ENCODE data around the gene MEIOB.

MEIOB gene

DNA sequence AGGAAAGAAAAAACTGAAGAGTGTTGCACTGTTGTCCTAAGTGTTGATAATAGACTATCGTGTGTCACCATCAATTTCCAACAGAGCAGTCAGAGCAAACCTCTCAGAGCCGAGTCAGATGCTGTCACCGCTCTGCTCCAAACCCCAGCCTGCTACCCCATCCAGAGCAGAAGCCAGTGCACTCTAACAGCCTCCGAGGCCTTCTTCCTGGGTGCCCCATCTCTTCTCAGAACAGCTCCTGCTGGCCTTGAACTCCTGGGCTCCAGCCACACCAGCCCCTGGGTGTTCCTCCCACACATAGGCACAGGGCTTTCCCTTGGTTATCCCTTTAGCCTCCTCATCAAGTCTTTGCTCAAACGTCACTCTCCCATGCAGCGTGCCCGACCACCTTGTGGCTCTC is 21.0 kb downstream of the MEIOB start:
- H3K4me3 ChIP-seq (ENCODE audit: low read length), result no peak overlapping the region
- DNase-seq (ENCODE audit: low read depth, low spot score), result no peak

DNA sequence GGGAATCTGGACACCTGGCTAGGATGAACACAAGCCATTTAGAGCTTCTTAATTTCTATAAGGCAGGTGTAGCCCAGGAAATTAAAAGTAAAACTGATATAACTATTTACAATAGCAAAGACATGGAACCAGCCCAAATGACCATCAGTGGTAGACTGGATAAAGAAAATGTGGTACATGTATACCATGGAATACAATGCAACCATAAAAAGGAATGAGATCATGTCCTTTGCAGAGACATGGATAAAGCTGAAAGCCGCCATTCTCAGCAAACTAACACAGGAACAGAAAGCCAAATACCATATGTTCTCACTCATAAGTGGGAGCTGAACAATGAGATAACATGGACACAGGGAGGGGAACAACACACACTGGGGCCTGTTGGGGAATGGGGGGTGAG is 25.5 kb downstream of the MEIOB start:
- no peak for DNase-seq (ENCODE audit: low read depth, low spot score)
- no peak overlapping the region for H3K4me3 ChIP-seq (ENCODE audit: low read length)

DNA sequence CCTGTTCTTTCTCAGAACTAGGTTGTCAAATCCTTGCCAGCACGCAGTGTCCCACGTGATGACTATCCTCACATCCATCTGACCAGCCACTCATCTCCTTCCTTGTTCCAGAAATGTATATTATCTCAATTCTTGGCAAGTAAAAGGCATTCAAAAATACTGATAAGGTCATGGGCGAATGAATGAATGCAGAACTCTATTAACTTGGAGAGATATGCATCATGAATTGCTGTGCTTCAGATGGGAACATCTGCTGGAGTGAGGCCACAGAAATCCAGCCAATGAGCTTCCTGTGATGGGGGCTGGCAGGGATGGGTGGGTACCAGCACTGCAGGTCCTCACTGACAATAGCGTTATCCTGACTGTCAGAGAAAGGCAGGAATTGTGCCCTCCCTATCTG is 26.0 kb downstream of the MEIOB start:
- H3K4me3 ChIP-seq (ENCODE audit: low read length), result no peak overlapping the region

DNA sequence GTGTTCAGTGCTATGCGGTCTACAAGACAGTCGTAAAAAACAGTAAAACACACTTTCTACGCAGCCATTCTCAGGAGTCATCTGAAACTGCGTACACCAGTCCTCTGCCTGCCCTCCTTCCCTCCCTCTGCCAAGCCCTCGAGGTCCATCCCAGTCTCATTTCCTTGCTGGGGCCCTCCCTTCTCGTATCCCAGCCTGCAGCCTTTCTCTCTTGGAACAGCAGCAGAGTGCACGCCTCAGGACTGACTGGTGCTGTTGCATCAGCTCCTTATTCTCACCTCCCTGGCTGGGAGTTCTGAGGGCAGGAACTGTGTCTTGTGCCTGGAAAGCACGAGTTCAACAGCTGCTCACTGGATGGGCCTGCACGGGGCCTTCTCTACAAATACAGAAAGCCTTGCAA is 32.4 kb downstream of the MEIOB start:
- no peak overlapping the region for H3K4me3 ChIP-seq (ENCODE audit: low read length)

More for the DNA sequence above, 26.0 kb downstream of the MEIOB start:
- no peak for DNase-seq (ENCODE audit: low read depth, low spot score)

DNA sequence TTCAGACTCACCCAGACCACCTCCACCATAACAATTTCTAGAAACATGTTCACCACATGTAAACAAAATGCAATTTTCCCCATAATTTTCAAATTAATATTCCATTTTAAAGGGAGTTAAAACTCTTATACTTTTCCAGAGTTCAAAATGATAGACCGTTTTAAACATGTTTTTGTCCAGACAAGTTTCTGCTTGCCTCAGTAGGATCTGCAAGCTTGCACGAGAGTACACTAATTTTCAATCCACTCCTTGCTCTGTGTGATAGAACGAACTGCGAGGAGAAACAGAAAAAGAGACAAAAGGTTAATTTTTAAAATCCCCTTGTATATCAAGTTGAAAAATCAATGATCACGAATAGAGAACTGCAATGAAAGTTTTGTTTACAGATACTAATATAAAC is 37.9 kb downstream of the MEIOB start:
- H3K4me3 ChIP-seq (ENCODE audit: low read length), result no peak overlapping the region
- no peak for DNase-seq (ENCODE audit: low read depth, low spot score)

More for the DNA sequence above, 32.4 kb downstream of the MEIOB start:
- no peak for DNase-seq (ENCODE audit: low read depth, low spot score)

DNA sequence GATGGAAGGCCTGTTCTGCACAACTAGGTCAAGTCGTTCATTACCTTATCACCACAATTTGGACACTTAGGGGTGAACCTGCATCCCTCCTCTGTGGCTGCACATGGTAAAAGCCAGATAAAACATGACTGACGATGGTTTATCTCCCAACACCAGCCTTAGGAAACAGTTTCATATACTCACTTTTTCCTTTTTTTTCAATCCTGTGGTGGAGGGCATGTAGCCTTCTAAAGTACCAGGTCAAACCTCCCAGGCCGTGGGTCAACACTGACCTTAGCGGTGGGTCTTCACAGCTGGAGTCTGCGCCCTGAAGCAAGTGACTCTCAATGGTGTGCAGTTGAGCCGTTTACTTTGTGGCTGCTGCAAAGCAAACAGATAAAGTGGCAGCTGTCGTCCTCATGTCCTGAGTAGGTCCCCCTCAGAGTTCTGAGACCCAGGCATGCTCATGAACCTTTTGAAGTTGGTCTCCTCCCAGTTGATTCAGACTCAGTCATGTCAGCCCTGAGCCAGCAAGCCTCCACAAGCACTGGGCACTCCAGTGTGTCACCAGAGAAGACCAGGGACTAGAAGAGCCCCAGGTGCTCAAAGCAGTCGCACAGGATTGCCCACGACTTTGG is 39.0 kb downstream of the MEIOB start:
- no peak overlapping the region for H3K4me3 ChIP-seq (ENCODE audit: low read length)
- DNase-seq (ENCODE audit: low read depth, low spot score), result no peak

DNA sequence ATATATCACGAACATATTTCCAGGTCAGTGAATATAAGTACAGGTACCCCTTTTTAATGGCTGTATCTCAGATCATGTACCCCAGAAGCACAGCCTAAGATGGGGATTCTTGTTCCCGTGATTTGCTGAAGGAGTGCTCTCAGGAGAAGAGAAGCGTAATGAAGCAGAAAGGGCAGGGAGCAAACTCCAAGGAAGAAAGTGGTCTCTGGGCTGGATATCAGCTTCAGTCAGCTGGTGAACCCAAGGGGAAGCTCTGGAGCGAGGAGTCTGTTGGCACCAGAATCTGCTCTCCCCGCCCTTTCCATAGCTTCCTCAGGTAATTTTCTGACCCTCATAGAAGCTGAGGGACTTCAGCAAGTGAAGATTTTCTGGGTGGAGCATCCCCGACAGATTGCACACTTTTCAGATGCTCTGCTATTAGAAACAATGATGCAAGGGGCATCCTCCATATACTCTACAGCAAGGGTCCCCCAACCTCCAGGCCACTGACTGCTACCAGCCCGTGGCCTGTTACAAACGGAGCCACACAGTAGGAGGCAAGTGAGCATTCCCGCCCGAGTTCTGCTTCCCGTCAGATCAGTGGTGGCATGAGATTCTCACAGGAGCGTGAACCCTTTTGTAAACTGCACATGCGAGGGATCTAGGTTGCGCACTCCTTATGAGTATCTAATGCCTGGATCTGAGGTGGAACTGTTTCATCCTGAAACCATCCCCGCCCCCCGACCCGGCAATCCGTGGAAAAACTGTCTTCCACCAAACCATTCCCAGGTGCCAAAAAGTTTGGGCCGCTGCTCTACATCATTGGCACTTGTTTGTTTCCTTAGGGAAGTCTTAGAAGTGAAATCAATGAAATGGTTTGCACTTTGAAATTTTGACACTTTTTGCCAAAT is 40.5 kb downstream of the MEIOB start:
- no peak for DNase-seq (ENCODE audit: low read depth, low spot score)
- no peak overlapping the region for H3K4me3 ChIP-seq (ENCODE audit: low read length)

DNA sequence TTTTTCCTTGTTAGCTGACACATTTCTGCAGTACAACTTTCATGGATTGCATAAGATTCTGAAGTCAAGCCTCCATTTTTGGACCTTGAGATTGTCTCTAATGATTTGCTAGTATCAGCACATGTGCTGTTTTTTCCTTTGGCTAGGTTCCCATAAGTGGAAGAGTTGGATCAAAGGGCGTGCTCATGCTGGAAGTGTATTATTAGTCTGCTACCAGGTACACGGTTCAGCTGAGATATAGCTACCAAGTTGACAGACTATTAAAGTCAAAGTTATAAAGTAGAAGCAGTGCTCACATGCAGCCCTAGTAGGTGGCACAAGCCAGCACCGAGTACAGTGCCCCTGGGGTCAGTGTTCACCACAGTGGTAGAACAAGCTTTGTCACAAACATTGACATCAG is 41.8 kb downstream of the MEIOB start:
- H3K4me3 ChIP-seq (ENCODE audit: low read length), result no peak overlapping the region
- no peak for DNase-seq (ENCODE audit: low read depth, low spot score)

DNA sequence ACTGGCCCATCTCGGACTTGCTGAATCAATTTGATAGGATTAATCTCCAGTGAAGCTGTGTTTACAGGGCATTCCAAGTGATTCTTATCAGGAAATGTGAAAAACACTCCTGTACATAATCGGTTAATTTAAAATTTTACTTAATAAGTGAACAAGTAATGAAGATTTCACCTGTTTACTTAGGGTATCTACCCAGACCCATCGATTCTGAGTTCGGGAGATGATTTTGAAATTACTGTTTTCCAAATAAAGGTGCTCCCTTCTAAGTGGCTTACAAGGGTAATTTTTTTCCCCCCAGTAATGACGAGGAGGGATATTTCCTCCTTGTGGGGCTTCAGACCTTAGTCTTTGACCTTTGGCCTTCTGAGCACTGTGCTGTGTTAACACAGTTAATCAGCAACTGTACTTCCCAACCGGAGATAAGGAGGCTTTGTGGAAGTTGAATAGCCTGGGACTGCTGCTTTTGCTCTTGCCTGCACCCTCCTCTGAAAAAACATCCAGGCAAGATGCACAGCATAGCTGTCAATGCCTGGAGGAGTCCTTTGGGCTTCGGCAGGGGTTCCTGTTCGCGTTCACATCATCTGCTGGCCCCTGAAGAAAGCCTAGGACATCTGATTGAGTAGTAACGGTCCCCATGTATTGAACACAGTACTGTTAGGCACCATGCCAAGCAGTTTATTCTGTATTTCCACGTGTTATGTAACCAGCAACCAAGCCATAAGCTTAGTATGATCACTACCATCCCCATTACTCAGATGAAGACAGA is 43.1 kb downstream of the MEIOB start:
- no peak for DNase-seq (ENCODE audit: low read depth, low spot score)
- no peak overlapping the region for H3K4me3 ChIP-seq (ENCODE audit: low read length)

DNA sequence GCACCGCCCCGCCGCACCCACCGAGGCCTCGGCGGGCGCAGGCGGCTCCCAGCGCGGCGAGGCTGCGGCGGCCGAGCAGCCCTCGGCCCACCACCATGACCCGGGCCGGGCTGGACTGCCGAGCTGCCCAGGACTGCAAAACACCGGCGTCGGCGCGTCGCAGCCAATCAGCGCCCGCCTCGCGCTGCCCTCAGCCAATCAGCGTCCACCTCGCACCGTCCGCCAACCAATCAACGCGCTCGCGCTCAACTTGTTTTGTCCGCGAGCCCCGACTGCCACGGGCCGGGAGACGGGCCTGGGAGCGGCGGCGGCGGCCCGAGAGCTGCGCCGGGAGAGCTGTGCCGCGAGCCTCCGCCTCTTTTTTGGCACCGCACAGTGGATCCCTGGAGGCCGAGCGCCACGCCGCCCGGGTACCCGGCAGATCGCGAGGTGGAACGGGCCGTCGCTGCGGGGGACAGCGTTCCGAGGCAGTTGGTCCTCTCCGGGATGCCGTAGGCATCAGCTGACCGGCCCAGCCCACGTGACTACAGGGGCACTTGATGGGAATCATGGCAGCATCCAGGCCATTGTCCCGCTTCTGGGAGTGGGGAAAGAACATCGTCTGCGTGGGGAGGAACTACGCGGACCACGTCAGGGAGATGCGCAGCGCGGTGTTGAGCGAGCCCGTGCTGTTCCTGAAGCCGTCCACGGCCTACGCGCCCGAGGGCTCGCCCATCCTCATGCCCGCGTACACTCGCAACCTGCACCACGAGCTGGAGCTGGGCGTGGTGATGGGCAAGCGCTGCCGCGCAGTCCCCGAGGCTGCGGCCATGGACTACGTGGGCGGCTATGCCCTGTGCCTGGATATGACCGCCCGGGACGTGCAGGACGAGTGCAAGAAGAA is 45.0 kb downstream of the MEIOB start, which contains the start of the genes FAHD1 and HAGH:
TSS of gene FAHD1 (plus strand) at position 516 of the 883 bp plus-strand sequence. CDS start at position 549, 33 bp downstream.
TSS of gene HAGH (minus strand) at position 135 of the 883 bp plus-strand sequence. CDS start at position 97, 38 bp downstream.
- DNase-seq (ENCODE audit: low read depth, low spot score), result peak; percentile 87
- peak within 1 kb of the TSS; percentile 96 for H3K4me3 ChIP-seq (ENCODE audit: low read length)

DNA sequence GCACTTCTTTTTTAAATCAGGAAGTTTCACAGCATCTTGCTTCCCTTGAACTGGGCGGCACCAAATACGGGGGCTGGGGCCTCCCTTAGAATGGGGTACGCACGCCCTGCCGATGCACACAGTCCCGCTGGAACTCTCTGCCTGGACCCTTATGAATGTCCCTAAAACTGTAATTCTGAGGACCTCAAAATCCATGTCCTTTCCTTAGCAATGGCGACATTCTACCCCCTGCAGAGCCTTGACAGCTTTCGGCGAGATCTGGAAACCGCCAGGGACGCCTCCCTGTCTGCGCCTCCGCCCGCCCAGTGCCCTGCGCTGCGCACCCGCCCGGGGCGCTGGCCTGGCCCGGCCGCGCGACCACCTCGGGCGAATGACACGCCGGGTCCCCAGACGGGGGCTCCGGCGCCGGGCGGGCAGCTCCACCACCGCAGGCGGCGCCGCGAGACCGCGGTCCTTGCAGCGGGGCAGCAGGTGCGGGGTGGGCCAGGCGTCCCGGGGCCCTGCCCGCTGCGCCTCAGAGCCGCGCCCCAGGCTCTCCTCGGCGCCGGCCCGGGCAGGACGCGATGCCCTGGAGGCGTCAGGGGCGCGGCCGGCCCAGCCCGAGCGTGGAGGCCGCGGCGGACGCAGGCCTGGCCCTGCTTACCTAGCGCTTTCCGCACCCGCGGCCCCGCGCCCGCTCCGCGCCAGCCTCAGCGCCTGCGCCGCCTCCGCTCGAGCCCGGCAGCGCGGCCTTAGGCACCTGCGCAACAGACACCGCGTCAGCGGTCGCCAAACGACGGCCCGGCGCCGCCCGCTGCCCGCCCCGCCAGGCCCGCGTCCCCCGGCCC is 45.9 kb downstream of the MEIOB start:
- H3K4me3 ChIP-seq (ENCODE audit: low read length), result peak overlapping the region; percentile 96
- DNase-seq (ENCODE audit: low read depth, low spot score), result peak; percentile 47

DNA sequence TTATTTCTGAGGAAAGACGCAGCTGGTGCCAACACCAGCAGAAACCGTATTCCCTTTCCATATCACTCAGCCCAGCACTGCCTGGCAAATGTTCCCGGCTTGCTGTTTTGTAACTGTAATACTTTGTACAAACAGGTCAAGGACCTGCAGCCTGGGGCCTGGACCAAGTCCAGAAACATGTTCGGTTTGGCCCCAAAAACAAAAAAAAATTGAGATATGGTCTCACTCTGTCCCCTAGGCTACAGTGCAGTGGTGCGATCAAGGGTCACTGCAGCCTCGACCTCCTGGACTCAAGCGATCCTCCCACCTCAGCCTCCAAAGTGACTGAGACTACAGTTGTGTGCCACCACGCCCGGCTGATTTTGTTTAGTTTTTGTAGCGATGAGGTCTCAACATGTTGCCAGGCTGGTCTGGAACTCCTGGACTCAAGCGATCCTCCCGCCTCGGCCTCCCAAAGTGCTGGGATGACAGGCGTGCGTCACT is 46.5 kb downstream of the MEIOB start:
- no peak for DNase-seq (ENCODE audit: low read depth, low spot score)
- H3K4me3 ChIP-seq (ENCODE audit: low read length), result peak overlapping the region; percentile 96

DNA sequence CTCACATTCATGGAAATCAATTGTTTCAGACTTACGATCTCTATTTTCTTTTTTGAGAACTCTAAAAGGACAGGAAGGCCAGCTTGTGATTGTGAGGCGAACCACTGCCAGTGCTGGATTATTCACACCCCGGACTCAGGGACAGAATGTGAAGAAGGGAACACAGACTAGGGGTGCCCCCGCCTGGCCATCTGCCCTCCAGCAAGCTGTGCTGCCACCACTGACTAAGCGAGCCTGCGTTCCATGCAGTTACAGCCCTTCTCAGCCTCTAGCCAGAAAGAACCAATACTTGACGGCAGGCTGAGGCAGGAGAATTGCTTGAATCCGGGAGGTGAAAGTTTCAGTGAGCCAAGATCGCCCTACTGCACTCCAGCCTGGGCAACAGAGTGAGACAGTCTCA is 48.1 kb downstream of the MEIOB start:
- DNase-seq (ENCODE audit: low read depth, low spot score), result peak; percentile 14
- no peak overlapping the region for H3K4me3 ChIP-seq (ENCODE audit: low read length)

DNA sequence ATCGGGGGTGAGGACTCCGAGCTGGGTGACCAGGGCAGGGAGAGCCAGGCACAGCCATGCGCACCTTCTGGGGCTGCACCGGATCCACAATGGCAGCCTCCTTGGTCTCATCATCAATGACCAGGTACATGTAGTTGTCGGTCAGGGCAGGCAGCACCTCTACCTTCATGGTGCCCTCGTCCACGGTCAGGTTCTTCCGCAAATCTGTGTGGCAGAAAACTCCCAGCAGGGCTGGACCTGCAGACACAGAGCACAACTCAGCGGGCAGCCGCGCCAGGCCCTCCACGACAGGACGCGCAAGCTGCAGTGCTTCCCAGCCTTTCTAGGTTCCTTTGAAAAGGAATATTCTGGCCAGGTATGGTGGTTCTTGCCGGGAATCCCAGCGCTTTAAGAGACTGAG is 49.2 kb downstream of the MEIOB start:
- H3K4me3 ChIP-seq (ENCODE audit: low read length), result no peak overlapping the region
- no peak for DNase-seq (ENCODE audit: low read depth, low spot score)

DNA sequence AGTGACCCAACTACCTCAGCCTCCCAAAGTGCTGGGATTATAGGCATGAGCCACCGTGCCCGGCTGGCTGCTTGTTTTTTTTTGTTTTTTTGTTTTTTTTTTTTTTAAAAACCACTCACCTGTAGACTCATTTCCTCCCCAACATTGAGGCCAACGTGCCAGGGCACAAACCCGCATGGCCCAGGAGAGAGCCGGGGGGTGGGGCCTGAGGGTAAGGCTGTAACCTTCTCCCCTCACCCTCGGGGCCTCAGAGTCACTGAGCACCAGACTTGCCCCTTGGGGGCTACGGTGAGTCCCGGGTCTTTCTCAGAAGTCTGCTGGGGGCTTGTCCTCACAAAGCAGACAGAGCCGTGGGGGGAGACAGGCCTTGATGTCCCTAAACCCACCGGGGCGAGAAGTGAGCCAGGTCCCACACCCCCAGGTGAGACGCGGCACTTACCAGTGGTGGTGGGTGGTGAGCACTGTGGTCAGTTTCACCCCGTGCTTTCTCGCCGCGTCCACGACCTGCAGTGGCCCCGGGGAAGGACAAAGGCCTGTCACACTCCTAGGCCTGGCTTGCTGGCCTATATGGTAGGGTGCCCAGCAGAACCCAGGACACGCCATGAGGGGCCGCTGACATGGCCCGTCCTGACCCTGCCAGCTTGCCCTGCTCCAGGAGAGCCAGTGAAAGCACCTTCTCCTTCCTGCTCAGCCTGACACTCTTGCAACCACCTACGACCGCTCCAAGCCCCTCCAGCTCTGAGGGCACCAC is 49.9 kb downstream of the MEIOB start:
- H3K4me3 ChIP-seq (ENCODE audit: low read length), result no peak overlapping the region
- no peak for DNase-seq (ENCODE audit: low read depth, low spot score)

DNA sequence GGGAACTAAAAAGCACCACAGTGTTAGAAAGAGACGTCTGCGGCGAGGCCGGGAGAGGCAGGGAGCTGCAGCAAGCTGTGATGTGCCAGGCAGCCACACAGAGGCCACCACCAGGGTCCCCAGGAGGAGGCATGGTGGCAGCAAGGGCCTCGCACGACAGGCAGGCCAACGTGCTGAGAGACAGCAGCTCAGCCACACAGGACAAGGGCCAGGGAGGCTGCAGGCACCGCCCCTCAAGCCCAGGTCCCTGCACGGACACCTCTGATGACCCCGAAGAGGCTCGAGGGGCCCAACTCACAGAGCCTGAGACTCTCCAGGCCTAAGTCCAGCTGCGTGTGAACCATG is 51.0 kb downstream of the MEIOB start:
- no peak for DNase-seq (ENCODE audit: low read depth, low spot score)
- H3K4me3 ChIP-seq (ENCODE audit: low read length), result no peak overlapping the region
